HG02943 (cell line): ENCODE results near the gene CCNK.

Source experiments
- ATAC-seq: cut with Tn5 transposase; IDR thresholded peaks from one replicate; pipeline ENCODE4 v1.9.1; 2021; ENCODE audit warnings: mild to moderate bottlenecking, low read depth, moderate library complexity; ENCODE audit not compliant: unreplicated experiment

CCNK gene

DNA sequence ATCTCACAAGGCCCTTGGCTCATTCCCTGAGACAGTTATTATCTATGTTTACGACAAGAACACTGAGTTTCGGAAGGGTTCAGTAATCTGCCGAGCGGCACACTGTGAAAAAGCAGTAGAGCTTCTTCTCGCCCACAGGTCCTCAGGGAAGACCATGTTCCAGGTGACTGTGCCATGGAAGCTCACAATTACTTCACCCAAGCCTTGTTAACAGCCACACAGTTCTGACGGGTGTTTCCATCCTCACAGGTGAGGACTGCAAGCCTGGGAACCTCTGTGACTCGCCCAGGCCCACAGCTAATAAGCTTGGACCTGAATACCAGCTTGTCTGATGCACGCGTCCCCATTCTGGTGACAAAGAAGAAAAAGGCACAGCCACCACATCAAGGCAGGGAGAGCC lies 15.9 kb upstream of the CCNK start:
- ATAC-seq, result no peak

- no peak for ATAC-seq
Observed at GRCh38 chr14:99466758-99467157, 14.5 kb upstream of the CCNK start.

GRCh38 chr14:99467336-99468078 lies 13.7 kb upstream of the CCNK start:
- no peak for ATAC-seq

DNA sequence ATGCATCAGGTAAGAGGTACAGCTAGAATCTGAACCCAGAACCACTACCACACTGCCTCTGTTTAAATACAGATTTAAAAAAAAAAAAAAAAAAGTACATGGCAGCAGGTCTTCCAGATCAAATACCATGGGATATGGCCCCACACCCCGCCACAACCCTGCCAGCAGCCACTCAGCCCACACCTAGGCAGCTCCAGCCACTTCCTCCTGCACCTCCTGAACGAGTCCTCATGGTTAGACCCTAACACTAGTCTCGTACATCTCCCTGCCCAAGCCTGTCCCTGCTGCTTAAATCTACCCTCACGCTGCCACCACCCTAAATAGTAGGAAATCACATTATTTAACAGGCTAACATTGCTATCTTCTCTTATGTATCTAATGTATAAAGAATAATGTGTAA lies 13.1 kb upstream of the CCNK start:
- no peak for ATAC-seq

GRCh38 chr14:99468836-99469592 lies 12.2 kb upstream of the CCNK start:
- ATAC-seq, result no peak

DNA sequence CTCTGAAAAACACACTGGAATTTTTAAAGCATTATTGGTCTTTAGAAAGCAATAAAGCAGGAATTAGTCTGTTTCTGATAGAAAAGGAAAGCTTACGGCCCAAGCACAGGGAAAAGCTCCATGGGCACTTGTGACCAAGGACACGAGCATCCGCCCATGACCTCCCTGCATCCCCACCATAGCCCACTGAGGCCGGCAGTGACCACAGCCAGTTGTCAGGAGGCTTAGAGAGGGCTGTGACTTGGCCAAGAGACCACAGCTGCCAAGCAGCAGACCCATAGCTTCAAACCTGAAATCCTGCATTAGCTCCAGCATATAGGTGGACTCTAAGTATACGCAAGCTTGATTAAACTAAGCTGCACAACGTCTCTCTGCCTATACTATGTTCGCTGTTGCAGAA lies 9.5 kb upstream of the CCNK start:
- ATAC-seq, result no peak

DNA sequence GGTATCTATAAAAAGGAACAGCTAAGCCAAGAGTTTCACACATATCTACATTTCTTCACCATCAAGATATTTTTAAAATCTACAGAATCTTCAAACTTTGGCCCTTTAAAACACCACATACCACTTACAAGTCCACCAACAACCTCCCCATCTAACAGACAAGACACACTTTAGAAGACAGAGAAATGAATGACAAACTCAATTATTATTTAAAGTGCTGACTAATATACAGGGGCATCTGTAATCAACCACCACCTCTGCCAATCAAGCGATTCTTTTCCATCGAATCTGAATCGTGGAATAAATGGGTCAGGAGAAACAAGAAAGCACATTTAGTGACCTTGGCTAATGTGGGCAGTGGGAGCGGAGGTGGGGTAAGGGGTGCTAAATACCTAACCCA lies 8.3 kb upstream of the CCNK start:
- no peak for ATAC-seq

DNA sequence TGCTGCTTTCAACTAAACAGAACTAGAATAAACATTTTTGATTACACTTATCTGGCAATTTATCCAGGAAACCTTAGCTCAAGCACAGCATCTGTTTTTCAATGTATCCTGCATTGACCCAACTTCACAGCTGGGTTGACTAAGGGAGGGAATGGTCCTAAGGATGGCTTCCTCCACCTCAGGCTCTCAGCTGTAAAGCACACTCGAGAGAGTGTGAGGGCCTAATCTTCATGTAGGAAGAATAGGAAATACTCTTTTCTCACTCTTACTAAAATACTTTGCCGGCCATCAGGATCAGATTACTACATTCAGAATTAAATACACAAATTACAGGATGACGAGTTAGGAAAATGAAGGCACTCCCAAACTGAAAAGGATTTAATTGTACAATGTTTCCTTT lies 7.8 kb upstream of the CCNK start:
- no peak for ATAC-seq

GRCh38 chr14:99475179-99475578 lies 6.0 kb upstream of the CCNK start:
- ATAC-seq, result no peak

- no peak for ATAC-seq
Observed at GRCh38 chr14:99475660-99476059, 5.5 kb upstream of the CCNK start.

GRCh38 chr14:99476864-99477263 lies 4.3 kb upstream of the CCNK start:
- no peak for ATAC-seq

GRCh38 chr14:99478128-99478527 lies 3.1 kb upstream of the CCNK start:
- ATAC-seq, result no peak

GRCh38 chr14:99479160-99479905 lies 1.9 kb upstream of the CCNK start:
- no peak for ATAC-seq

DNA sequence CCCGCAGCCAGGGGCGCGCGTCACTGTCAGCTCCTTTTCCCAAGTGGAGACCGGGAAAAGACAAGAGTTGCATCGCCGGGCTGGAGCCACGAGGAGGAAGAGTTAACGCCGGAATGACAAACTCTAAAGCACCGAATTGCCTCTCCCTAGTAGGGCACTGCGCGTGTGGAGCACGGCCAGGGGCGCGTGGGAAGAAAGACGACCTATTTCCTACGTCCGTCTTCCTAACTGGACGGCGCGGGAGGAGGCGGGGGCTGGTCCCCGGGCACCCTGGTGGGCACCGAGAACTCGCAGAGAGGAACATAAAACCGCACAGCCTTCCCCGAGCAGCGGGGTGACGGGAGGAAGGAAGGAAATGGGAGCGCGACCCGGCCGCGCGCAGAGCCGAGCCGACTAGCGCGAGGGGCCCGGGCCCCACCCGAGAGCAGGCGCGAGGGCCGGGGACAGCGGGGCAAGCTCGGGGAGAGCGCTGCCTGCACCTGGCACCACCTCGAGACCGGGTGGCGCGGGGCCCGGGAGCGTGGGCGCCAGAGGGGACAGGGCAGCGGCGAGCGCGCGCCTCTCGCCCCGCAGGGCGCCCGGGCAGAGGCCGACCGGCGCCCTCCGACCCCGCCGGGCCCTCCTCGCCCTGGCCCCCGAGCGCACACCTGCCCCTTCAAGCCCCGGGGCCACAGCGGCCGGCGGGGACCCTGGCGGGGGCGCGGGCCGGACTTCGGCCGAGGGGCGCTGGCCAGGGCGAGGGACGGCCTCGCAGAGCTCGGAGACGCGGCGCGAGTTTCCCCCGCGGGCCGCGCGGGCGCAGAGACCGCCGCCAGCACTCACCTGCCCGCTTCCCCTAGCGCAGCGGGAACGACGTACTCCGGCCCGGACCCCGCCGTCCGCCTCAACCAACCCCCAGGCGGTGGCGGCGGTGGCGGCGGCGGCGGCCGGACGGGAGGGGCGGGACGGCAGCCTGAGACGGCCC lies 1.0 kb upstream of the CCNK start, which contains the start of gene SETD3:
TSS of gene SETD3 (minus strand) at position 954 of the 964 bp plus-strand sequence. CDS start 15,054 bp downstream, outside the sequence.
- peak; percentile 6 for ATAC-seq

- ATAC-seq, result no peak
Observed at GRCh38 chr14:99481745-99482099, 513 bp downstream of the CCNK start.

DNA sequence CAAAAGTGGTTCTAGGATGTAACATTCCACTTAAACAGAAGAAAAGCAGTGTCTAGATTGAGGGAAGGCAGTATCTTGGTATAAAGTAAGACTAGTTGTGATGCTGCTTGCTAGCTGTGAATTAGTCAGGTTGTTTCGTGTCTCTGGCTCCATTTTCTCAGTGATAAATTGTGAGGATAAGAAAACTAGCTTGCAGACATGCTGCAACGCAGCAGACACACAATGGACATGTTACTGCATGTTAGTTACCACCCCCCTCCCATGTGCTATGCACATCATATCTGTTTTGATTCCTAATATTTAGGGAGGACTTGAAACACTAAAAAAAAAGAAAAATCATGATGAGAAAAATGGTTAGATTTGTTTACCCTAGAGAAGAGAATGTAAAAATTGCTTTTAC lies 2.9 kb downstream of the CCNK start:
- ATAC-seq, result no peak

- ATAC-seq, result no peak
Observed at GRCh38 chr14:99497341-99497740, 16.1 kb downstream of the CCNK start.

GRCh38 chr14:99497894-99498293 lies 16.7 kb downstream of the CCNK start:
- ATAC-seq, result no peak

DNA sequence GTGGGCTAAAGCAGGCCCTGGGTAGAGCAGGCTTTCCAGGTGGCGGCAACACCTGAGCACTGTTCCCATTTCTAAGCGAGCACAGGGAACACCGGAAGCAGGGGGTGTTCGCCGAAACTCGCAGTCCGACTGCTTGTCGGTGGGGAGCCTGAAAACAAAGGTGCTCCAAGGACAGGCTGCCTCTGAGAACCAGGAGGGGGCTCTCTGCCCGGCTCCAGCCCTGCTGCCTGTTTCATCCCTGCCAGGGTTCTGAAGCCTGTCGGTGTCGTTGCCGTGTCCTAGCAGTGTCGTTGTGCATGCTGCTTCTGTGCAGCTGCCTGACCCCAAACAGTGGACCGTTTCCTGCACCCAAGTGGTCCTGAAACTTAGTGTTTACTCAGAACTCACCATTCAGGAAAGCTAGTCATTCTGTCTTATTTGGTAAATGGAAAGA lies 21.8 kb downstream of the CCNK start:
- no peak for ATAC-seq

GRCh38 chr14:99503848-99504453 lies 22.7 kb downstream of the CCNK start:
- ATAC-seq, result no peak
